HG03521 (cell line): ENCODE results near the gene MYO1C.
"Not testable (repeated sequence)": the region's sequence is repeated elsewhere in the genome, so short reads cannot be mapped to it uniquely, and the experiment has no call there.

Experiments
- ATAC-seq: cut with Tn5 transposase; IDR thresholded peaks from one replicate; pipeline ENCODE4 v1.9.1; 2021; ENCODE audit warnings: mild to moderate bottlenecking, moderate library complexity; ENCODE audit not compliant: unreplicated experiment

MYO1C gene

GRCh38 chr17:1435326-1435725, 57.2 kb downstream of the MYO1C start:
- no peak for ATAC-seq

- no peak for ATAC-seq
Observed at GRCh38 chr17:1434150-1434549, 58.3 kb downstream of the MYO1C start.

- ATAC-seq: no peak
Observed at GRCh38 chr17:1431631-1432104, 60.8 kb downstream of the MYO1C start.

GRCh38 chr17:1423456-1424135, 68.9 kb downstream of the MYO1C start:
- no peak for ATAC-seq

GRCh38 chr17:1422885-1423284, 69.6 kb downstream of the MYO1C start:
- ATAC-seq: no peak

- no peak for ATAC-seq
Observed at GRCh38 chr17:1421470-1421869, 71.0 kb downstream of the MYO1C start.

- no peak for ATAC-seq
Observed at GRCh38 chr17:1420981-1421380, 71.5 kb downstream of the MYO1C start.

GRCh38 chr17:1420163-1420562, 72.3 kb downstream of the MYO1C start:
- no peak for ATAC-seq

GRCh38 chr17:1418476-1418875, 74.0 kb downstream of the MYO1C start:
- not testable (repeated sequence) for ATAC-seq

GRCh38 chr17:1416414-1416813, 76.1 kb downstream of the MYO1C start:
- no peak for ATAC-seq

- ATAC-seq: no peak
Observed at GRCh38 chr17:1414634-1415033, 77.9 kb downstream of the MYO1C start.
